Eye (tissue), 1 donor: ENCODE measurements around the gene SYNE1.
"Not testable (repeated sequence)": the region's sequence is repeated elsewhere in the genome, so short reads cannot be mapped to it uniquely, and the experiment has no call there.

Experiments
- DNase-seq: peaks from one replicate; pipeline ENCODE4 v3.0.0-alpha.2; 2015

Gene SYNE1

DNA sequence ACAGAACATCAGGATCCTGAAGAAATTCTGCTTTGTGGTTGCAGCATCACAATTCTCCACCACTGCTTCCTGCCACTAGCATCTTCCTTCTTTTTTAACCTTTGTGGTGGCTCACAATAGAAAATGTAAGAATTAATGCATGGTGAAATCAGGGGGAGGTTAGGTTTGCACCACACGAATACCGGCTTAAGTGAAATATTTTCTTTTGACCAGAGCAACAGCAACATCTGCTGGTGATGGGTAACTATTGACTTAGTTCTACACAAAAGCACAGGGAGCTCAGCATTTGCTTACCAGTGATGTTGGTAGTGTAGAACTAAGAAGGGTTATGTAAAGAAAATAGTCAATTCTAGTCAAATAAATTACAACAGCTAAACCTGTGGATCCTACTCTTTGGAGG is 280.5 kb downstream of the SYNE1 start:
- peak; percentile 39 for DNase-seq

DNA sequence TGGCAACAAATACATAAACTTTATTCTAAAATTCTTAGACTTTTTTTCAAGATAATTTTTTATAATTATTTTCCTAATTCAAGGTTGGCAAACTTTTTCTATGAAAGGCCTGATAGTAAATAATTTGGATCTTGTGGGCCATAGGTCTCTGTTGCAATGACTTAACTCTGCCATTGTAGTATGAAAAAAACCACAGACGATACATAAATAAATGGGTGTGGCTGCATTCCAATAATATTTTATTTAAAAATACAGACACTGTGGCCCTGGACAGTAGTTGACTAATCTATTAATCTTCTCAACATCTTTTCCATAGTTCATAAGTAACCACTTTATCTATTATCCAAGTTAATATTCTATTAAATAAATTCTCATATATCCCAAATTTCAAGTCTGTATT is 281.1 kb downstream of the SYNE1 start:
- DNase-seq, result no peak

DNA sequence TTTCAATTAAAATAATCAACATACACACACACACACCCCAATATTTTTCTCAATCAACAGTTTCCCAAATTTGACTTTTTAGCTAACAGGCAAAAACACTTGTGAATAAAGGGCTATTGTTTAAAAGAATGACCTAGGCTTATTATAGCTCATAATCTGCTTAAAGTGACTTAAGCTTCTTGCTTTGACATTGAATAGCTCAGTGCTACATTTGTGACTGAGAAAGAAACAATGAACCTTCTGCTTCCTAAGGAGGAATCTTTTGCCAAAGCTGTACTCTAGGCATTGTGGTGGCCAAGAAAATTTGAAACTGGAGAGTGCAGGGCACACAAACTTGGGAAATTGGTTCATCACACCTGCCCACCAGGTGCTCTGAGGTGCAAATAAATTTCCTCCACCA is 282.0 kb downstream of the SYNE1 start:
- no peak for DNase-seq

DNA sequence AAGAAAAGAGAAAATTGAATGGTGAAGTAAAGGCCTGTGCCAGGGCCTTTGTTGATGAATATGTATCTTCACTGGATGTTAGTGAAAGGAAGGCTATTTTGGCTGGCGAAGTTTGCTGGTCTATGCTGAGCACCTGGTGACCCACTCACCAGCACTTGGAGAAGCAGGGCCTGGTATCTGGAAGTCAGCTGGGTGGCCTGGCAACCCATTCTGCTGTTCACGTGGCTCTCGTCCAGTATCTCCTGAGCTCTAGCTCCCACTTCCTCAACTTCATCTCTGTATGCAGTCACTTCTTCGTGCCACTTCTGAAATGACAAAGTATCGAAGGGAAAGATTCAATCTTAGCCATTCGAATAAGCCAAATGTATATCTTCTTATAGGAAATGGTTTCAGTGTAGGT is 283.7 kb downstream of the SYNE1 start:
- DNase-seq, result no peak

DNA sequence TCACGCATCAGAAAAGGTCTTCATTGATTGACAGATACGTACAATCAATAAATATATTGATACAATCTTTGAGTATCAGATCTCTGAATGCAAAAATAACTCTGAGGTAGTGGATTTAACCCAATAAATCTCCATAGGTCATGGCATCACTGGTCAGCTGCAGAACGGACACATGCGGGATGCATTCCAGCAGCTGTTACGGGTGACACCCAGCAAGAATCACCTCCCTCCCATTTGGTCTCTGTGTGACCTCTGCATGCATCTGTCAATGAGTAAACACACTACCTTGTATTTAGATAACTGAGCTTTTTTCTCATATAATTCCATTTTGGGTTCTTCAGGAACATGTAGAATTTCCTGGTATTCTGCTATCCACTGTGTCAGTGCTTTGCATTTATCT is 285.4 kb downstream of the SYNE1 start:
- DNase-seq, result no peak

DNA sequence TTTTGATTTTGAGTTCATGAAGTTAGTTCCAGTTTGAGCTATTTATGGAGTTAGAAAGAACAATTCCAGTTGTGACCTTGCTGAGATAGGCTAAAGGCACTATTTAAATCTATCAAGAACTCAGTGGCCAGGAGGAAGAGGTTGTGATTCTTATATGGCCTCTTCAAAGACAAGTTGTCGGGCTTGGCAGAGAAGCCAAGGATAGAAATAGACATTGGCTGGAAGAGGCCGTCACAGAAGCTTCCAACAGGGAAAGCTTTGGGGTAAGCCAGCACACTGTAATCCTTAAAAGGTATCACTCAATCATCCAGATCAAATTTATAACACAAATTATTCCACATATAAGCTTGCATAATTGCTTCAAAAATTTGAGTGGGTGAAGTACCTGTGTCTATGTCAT is 286.1 kb downstream of the SYNE1 start:
- no peak for DNase-seq

DNA sequence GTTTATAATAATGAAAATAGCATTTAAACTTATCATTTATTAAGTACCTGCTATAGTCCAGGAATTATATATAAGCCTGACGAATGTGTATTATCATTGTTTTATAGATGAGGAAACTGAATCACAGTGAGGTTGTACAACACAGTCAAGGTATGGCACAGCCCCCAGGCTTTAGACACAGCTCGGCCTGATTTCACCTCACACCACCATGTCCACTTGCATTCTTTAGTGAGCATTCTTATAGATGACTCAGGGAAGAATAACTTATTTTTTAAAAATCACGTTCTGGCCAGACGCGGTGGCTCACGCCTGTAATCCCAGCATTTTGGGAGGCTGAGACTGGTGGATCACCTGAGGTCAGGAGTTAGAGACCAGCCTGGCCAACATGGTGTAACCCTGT is 289.0 kb downstream of the SYNE1 start:
- DNase-seq, result no peak

DNA sequence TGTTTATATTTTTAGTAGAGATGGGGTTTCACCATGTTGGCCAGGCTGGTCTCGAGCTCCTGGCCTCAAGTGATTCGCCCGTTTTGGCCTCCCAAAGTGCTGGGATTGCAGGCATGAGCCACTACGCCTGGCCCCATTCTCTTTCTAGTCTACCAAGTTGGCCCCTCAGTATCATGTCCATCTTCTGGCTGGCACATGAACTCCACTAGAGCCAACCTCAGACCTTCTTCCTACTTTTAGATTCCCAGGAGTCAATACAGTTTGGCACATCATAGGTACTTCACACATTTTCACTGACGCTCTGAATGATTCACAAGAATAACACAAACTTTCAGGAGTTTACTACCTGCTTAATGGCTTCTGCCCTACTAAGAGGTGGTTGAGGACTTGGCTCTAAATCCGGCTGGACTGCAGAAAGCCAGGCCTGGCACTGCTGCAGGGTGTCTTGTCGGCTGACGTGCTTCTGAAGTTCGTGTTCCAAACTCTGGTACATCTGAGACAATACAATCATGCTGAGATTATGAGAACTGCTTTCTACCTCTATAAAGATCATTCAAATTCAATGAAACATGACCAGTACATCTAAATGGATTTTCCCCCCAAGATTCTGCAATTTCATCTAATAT is 293.3 kb downstream of the SYNE1 start:
- no peak for DNase-seq

DNA sequence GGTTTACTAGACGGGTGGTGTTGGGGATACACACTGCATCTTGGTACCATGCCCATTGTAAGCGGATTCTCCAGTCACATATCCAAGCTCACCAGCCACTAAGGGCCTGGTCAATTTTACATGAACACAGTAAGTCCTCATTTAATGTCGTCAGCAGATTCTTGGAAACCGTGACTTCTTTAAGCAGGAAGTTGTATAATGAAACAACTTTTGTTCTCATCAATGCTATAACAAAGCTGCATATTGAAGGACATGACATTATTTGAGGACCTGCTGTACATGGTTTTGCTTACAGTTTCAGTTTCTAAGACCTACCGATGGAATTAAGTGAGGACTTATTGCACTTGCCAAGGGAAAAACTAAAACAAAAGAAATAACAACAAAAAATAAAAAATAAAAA is 295.6 kb downstream of the SYNE1 start:
- no peak for DNase-seq

DNA sequence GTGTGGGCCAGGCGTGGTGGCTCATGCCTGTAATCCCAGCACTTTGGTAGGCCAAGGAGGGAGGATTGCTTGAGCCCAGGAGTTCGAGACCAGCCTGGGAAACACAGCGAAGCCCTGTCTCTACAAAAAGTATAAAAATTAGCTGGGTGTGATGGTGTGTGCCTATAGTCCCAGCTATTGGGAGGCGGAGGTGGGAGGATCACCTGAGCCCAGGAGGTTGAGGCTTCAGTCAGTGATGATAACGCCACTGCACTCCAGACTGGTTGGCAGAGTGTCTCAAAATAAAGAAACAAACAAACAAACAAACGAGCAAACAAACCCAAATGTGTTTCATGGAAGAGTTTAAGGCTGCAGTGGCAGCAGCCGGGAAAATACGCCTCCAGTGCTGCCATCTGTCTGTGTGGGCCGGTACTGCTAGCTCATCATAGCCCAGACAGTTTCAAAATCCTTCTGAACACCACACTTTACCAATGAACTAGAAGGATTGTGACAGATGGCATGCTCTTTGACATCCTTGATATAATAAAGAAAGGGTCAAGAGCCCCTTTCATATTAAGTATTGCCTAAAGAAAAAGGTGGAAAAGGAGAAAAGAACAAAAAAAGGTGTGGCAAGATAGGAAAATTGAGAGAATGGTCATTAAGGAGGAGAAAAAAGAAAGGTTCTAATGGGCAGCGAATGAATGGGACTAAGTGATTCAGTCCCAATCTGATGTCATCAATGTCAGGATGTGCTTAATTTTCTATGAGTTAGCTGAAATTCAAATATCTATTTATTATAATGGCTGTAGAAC is 298.6 kb downstream of the SYNE1 start:
- DNase-seq, result peak; percentile 63

DNA sequence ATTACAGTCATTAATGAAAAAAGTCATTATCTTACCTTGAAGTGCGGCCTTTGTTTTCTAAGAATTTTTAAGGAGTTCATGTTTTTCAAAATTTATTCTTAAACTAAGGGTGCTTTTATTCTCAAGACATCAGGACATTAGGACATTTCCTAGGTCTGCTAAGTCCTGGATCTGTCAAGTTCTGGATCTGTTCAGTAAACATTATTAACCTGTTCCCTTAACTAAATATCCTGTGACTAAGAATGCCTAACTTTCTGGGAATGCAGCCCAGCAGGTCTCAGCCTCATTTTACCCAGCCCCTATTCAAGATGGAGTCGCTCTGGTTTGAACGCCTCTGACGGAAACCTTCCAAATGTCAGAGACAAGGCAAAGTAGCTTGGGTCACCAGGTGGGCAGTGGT is 302.6 kb downstream of the SYNE1 start:
- no peak for DNase-seq

DNA sequence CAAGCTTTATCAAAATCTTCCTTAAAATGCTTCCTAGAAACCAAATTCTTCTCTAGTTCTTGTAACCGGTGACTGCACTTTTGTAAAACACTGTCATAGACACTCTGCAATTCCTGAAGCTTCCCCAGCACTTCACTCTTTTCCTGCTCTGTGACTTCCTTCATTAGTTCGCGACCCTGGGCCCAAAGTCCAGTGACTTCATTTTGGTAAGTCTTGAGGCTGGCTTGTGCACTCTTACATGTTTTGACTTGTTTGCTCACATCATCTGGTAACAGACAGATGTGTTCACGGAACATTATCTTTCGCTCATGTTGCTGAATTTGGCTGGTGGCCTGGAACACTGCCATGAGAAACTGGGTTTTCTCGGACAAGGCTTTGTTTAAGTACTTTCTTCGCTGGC is 306.2 kb downstream of the SYNE1 start:
- DNase-seq, result no peak

DNA sequence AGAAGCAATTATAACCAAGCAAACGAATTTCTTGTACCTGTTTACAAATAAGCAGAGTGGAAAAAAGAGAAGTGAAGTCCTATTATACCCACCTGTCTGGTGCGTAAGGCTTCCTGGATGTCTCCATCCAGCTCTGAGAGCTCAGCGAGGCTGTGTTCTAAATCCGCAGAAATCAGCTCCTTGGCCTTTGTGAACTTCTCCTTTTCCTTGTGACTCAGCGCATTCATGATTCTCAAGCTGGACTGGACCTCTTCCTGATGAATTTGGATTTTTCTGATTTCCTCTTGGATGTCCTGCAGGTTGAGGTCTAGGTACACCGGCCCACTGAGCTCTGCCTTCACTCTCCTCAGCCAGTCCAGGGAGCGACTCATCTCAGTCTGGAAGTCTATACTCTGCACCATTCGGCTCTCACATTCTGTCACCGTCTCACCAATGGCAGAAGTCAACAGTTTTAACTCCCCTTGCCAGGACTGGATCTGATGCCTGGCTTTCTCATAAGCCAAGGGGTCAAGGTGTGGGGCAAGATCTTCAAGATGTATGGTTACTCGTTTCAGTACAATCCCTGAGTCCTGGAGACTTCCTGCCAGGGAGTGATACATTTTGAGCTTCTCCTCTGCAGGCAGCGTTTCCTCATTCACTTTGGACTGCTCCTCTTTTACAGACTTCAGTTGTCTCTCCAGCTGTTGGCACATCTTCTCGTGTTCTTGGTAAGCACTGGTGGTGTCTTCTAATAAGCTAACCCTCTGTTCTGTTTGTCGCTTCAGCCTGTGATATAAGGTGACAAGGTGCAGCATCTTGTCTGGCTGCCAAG is 307.3 kb downstream of the SYNE1 start:
- DNase-seq, result no peak

DNA sequence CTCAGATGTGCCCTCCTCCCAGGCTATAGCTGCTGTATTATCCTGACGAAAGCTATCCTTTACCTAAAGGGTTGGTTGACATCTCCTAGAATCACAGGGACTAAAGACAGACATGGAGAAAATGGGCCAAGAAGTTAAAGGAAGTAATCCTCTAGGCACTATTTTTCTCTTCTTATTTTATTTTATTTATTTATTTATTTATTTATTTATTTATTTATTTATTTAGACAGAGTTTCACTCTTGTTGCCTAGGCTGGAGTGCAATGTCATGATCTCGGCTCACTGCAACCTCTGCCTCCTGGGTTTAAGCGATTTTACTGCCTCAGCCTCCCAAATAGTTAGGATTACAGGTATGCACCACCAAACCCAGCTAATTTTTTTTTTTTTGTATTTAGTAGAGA is 309.0 kb downstream of the SYNE1 start:
- DNase-seq, result not testable (repeated sequence)

DNA sequence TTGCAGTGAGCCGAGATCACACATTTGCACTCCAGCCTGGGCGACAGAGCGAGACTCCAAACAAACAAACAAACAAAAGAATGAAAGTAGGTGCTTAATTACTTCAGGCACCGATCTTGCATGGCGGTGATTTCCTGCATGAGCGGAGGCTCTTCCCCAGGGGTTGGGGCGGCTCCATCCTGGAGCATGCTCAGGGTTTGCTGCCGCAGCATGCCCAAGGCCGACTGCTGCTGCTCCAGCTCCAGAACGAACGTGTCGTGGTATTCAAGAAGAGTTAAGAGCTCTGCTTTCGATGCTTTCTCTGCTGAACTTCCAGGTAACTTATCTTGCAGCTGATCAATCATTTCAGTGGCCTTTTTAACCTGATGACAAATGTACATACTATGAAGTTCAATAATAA is 313.8 kb downstream of the SYNE1 start:
- no peak for DNase-seq

DNA sequence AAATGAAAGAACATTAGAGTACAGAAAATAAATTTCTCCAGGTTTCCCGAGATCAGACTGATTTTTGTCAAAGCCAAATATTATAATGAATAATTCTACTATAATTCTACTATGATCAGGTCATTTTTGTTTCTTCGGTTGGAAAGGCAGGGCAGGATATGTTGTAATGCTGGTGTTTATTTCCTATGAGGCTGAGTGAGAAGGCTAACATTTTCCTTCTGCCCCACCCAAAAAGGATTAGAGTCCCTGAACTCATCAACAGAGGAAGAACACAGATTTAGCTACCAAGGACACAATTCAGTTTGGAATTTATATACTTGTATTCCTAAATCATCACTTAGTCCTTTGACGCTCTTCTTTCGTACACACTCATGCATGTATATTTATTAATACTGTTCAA is 318.9 kb downstream of the SYNE1 start:
- DNase-seq, result no peak

DNA sequence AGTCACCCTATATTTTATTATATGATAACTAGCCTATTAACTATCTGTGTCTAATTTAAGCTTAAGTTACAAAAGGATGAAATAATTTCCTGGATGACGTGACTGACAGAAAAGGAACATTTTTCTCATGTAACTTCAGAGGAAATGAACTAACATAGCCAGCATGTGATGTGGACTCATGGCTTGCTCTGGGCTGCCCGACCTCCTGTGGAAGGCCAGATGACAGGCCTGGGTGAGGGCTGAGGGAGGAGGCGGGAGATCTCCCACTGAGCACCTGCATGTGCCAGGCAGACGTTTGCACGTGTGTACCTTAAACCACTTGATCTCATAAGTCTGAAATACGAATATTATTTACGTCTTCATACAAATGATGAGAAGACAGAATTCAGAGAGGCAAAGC is 321.1 kb downstream of the SYNE1 start:
- DNase-seq, result no peak

DNA sequence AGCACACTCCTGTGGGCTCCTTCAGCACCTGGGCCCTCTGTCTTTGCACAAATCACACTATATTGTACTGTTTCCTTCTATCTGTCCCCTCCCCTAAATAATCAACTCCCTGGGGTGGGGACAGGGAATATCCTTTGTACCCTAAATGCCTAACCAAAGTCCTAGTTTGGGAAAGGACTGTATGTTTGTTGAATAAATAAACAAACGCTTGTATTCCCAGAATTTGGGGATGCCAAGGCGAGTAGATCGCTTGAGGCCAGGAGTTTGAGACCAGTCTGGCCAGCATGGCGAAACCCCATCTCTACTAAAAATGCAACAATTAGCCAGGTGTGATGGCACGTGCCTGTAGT is 322.7 kb downstream of the SYNE1 start:
- DNase-seq, result no peak

DNA sequence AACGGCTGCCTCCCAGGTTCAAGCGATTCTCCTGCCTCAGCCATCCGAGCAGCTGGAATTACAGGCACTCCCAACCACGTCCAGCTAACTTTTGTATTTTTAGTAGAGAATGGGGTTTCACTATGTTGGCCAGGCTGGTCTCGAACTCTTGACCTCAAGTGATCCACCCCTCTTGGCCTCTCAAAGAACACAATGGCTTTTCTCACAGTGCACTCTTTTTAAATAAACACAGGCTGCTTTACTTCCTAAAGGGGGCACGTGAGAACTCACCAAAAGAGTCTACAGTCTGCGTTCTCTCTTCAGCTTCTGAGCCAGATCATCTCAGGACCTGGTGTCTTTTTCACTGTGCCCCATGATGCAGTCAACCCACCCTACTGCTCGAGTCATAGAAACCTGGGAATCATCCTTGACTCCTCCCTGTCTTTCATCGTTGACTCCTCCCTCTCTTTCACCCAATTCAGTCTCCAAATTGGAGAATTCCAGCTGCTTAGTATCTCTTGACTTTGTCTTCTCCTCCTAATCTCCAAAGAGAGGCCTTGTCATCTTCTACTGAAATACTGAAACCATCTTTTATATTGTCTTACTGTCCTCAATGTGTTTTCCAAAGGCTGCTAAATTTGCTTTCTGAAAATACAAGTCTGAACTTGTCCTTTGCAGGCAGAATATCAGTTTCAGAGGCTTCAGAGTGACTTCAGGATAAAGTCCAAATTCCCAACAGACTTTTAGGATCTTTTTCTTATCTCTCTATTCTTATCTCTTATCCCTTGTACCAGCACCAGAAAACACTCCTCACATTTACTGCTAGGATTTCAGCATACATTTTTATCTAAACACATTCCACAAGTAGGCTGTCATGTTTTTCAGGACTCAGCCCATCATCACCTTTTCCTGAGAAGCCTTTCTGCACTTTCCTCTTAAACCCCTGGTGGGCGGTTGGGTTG is 323.4 kb downstream of the SYNE1 start:
- DNase-seq, result no peak

DNA sequence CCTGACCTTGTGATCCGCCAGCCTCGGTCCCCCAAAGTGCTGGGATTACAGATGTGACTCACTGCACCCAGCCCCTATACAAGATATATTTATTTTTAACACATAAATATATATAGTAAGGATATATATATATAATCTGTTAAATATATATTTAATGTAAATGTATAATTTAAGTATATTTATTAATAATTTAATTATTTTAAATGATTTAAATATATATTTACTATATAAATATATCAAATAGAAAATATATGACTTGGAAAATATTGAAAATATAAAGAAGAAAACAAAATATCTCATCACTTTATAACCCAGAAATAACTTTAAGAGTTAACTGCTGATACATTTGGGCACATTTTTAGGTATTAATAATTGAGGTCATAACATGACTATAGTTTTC is 324.7 kb downstream of the SYNE1 start:
- no peak for DNase-seq

DNA sequence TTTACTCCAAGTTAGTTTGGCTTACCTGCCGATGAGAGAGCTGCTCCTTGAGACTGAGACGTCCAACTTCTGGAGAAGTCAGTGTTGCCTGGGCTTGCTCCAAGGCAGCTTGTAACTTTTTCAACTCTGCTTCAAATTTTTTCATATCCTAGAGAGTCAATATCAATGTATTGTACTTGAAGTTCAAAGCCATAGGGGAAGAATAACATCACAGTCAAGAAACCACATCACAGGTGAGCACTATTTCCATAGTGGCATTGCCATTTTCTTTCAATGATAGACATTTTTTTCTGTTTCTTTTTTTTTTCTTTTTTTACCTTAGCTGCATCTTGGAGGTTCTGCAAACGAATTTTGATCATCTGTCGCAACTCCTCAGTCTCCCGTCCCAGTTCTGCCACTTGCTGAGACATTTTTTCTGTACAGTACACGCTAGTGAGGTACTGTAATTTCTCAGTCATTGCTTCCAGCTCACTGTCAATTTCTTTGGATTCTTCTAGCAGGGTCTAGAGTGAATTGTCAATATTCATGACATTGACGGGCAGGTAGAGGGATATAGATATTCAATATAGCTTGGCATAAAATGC is 326.7 kb downstream of the SYNE1 start:
- DNase-seq, result no peak

DNA sequence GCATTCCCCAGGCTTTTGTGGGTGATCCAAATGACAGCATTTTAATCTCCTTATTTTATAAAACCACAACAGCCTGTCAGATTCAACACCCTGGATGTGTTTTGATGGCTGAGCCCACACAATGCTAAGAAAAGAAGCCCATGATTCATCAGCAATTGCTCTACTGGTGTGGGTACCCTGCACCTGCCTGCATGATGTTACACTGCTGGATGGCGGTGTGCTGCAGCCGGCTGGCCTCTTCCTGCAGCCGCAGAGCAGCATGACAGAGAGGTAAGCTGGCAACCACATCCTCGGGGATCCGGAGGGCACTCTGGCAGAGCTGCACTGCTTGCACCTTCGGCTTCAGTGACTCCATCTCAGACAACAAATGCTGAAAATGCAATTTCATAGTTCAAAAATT is 327.5 kb downstream of the SYNE1 start:
- peak; percentile 16 for DNase-seq

DNA sequence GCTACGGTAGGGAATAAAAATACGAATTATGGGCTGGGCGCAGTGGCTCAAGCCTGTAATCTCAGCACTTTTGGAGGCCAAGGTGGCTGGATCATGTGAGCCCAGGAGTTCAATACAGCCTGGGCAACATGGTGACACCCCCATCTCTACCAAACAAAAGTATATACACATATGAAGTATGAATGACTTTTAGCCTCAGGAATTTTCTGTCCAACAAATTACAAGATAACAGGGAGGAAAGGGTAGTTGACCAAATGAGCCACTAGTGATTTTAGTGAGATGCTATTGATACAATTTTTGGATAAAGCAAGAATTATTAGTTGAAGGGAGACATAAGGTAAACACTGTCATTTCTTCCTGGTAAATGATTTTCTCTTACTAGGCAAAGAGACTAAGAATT is 328.2 kb downstream of the SYNE1 start:
- DNase-seq, result no peak
